GM19023 (cell line): ENCODE measurements around the gene LRCOL1.
A peak's percentile ranks its signal among the peaks of the same experiment; 100 is the strongest.
"Not testable (repeated sequence)": the region's sequence is repeated elsewhere in the genome, so short reads cannot be mapped to it uniquely, and the experiment has no call there.

ENCODE experiments used
- ATAC-seq: cut with Tn5 transposase; IDR thresholded peaks from one replicate; pipeline ENCODE4 v1.9.1; 2021; ENCODE audit warnings: mild to moderate bottlenecking, moderate library complexity; ENCODE audit not compliant: unreplicated experiment

LRCOL1 gene

DNA sequence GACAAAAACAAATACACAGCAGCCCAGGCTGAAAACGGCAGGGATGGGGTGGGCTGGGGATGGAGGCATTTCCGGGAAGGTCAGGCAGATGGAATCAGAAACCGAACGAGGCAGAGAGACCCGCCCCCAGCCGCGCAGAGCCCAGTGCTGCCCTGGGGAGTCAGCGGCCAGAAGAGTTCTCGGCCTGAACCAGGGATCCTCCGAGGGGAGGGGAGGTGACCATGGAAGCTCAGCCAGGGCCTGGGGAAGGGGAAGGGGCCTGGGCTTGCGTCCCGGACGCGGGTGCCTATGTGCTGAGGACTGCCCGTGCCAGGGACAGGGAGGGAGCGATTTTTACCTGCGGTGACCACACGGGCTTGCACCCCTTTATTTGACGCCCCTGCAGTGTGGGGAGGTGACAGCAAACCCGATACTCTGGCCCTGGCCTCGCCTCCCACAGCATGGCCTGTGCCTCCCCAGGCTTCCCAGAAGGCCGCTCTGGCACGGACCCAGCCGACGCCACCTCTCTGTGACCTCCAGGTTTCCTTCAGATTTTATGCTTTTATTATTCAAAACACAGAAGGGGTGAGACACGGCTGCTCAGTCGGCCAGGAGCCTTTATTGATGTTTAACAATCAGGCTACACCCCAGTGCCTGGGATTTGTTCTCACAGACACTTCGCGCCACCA lies 7.7 kb downstream of the LRCOL1 start:
- ATAC-seq = no peak

GRCh38 chr12:132601171-132601883 lies 9.1 kb downstream of the LRCOL1 start:
- ATAC-seq = no peak

DNA sequence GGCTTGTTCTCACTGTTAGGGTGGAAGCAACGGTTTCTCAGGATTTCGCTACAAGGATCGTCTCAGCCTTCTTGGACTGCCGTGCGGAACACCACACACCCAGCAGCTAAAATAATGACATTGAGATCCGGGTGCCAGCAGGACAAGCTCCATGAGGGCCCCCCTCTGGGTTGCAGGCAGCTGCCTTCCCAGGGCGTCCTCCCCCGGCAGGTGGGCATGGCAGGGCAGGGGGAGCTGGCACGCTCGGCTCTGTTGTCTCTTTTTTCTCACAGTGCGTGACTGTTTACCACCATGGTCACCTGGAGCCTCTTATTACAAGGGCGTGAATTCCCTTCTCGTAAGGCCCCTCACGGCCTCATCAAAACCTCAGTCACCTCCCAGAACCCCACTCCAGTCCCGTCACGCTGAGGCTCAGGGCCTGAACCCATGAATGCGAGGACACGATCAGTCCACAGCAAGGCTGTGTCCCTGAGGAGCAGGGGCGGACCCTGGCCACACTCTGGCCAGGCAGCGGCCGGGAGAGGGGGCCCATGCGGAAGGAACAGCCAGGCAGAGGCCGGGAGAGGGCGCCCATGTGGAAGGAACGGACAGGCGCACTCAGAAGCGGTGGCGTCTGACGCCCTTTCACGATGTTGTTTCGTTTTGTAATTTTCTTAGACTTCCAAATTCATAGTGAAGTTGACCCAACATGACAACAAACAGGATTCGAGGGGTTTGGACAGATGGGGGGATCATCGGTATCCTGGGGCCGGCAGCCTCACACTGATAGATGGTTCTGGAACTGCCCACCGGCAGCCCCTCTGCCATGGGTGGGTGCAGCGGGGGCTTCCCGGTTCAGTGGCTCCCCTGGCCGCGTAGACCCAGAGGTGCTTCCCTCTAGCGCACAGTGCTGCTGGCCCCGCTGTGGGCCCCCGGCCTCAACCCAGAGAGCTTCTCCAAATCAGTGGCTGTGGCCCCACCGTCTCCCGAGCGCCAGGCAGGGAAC lies 10.0 kb downstream of the LRCOL1 start:
- no peak for ATAC-seq

DNA sequence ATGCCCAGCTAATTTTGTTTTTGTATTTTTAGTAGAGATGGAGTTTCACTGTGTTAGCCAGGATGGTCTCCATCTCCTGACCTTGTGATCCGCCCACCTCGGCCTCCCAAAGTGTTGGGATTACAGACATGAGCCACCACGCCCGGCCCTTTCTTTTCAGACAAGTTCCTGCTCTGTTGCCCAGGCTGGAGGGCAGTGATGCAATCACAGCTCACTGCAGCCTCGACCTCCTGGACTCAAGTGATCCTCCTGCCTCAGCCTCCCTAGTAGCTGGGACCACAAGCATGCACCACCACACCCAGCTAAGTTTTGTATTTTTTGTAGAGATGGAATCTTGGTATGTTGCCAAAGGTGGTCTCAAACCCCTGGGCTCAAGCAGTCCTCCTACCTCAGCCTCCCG lies 10.9 kb downstream of the LRCOL1 start:
- ATAC-seq = not testable (repeated sequence)

GRCh38 chr12:132597333-132598316 lies 12.8 kb downstream of the LRCOL1 start:
- no peak for ATAC-seq

DNA sequence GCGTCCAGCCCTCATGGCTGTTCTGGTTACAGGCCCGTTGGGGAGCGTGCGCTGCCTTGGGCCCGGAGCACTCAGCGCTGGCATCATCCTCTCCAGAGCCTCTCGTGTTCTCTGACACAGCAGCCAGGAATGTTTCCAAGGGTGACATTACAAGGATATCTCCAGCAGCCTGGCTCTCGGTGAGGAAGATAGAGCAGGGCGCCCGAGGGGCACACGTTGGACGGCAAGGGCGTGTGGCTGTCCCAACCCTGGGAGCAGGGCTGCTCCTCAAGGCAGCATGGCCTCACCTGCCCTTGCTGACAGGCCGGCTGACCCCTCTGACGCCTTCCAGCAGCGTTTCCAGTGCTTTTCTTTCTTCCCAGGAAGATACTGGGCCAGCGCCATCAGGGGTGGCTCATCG lies 14.4 kb downstream of the LRCOL1 start:
- ATAC-seq = no peak

- ATAC-seq = no peak
Observed at GRCh38 chr12:132595183-132595582, 15.2 kb downstream of the LRCOL1 start.

DNA sequence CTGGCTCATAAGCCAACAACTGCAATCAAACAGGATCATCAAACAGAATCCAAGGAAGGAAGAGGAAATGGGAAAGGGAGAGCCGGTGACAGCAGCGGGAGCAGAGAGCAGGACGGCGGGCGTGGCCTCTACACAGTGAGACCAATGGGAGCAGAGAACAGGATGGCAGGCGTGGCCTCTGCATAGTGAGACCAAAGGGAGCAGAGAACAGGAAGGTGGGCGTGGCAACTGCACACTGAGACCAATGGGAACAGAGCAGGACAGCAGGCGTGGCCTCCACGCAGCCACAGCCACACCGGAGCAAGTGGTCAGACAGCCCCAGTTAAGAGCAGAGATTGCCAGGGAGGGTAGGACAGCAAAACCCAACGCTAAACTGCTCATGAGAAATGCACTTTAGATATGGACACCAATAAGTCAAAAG lies 16.4 kb downstream of the LRCOL1 start:
- peak; percentile 64 for ATAC-seq

DNA sequence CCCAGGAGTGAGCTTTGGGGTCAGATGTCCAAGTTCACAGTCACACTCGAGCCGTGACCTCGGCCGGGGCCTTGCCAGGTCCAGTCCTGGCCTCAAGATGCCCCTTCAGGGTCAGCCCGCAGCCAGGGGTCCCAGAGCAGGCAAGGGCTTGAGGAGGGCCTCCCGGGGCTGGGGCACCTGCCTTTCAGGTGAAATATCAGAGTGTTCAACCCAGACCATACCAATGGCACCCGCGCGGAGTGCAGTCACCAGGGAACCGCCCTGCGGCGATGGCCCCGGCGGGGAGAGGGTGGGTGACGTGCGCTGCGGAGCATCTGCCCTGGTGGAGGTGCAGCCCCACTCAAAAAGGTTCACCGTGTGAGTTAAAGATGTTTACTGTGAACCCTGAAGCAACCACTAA lies 16.9 kb downstream of the LRCOL1 start:
- ATAC-seq = no peak

DNA sequence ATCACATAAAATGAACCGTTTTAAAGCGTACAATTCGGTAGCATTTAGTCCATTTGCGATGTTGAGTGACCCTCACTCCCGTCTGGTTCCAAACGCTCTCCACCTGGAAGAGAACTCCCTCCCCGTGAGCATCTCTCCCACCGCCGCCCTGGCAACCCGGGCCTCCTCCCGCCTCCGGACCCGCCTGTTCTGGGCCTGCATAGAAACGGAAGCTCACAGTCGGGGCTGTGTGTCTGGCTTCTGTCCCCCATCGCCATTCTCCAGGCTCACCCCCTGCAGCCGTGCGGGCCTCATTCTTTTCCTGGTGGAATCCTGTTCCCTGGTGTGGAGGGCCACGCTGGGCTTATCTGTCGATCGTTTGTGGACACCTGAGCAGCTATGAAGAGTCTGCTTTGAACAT lies 17.3 kb downstream of the LRCOL1 start:
- no peak for ATAC-seq

GRCh38 chr12:132592282-132592970 lies 18.0 kb downstream of the LRCOL1 start:
- ATAC-seq = no peak

GRCh38 chr12:132591107-132591935 lies 19.1 kb downstream of the LRCOL1 start:
- ATAC-seq = no peak

- ATAC-seq = no peak
Observed at GRCh38 chr12:132588821-132589669, 21.3 kb downstream of the LRCOL1 start.

DNA sequence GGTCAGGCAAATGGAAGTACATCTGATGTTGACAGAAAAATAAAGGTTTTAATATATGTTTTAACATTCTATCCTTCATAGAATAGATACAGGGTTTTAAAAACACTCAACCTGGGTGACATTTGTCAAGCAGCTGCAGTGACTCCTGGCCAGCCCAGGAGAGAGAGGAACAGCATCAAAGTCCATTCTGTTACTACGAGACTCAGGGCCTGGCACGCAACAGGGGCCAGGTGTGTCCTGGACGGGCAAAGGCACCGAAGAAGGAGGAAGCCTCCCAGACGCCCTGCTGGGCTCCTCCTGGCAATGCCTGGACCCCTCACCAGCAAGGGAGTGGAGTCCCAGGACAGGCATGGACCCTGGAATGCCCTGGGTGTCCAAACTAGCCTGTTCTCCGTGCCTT lies 22.1 kb downstream of the LRCOL1 start:
- no peak for ATAC-seq

DNA sequence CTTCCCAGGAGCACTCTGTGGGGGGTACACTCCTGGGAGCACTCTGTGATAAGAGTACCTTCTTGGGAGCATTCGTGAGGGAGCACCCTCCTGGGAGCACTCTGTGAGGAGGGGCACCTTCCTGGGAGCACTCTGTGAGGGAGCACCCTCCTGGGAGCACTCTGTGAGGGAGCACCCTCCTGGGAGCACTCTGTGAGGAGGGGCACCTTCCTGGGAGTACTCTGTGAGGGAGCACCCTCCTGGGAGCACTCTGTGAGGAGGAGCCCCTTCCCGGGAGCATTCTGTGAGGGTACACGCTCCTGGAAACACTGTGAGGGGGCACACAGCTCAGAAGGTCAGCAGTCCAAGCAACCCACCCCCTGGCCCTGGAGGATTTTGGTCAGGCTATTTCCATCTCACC lies 22.6 kb downstream of the LRCOL1 start:
- no peak for ATAC-seq

DNA sequence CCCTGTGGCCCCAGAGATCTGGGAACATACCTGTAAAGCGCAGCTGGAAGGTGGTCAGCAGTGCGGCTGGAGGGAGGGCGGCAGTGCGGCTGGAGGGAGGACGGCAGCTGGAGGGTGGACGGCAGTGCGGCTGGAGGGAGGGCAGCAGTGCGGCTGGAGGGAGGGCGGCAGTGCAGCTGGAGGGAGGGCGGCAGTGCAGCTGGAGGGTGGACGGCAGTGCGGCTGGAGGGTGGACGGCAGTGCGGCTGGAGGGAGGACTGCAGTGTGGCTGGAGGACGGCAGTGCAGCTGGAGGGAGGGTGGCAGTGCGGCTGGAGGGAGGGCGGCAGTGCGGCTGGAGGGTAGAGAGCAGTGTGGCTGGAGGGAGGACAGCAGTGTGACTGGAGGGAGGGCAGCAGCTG lies 23.5 kb downstream of the LRCOL1 start:
- no peak for ATAC-seq

GRCh38 chr12:132585177-132585576 lies 25.2 kb downstream of the LRCOL1 start:
- no peak for ATAC-seq

GRCh38 chr12:132584429-132584828 lies 26.0 kb downstream of the LRCOL1 start:
- ATAC-seq = no peak
